ENCODE results near the gene COL5A3.
"Not testable (repeated sequence)": the region's sequence is repeated elsewhere in the genome, so short reads cannot be mapped to it uniquely, and the experiment has no call there.

The COL5A3 gene

GRCh38 chr19:10010247-10010691 lies at the start of gene COL5A3:
TSS of gene COL5A3 (minus strand) at chr19:10010504. CDS start at chr19:10010385, 119 bp downstream.
- DNase-seq: no peak

- no peak for DNase-seq
Observed at GRCh38 chr19:10052602-10053360, 42.5 kb upstream of the COL5A3 start.

GRCh38 chr19:10049626-10050025 lies 39.3 kb upstream of the COL5A3 start:
- DNase-seq: no peak

- no peak for DNase-seq
Observed at GRCh38 chr19:10045371-10045770, 35.1 kb upstream of the COL5A3 start.

GRCh38 chr19:10044390-10044789 lies 34.1 kb upstream of the COL5A3 start:
- no peak for DNase-seq

GRCh38 chr19:10043286-10043927 lies 33.1 kb upstream of the COL5A3 start:
- peak; percentile 45 for DNase-seq

GRCh38 chr19:10037809-10038208 lies 27.5 kb upstream of the COL5A3 start:
- no peak for DNase-seq

- DNase-seq: no peak
Observed at GRCh38 chr19:10037367-10037766, 27.1 kb upstream of the COL5A3 start.

GRCh38 chr19:10036601-10037071 lies 26.3 kb upstream of the COL5A3 start:
- no peak for DNase-seq

- DNase-seq: no peak
Observed at GRCh38 chr19:10033614-10034013, 23.3 kb upstream of the COL5A3 start.

- DNase-seq: peak; percentile 86
Observed at GRCh38 chr19:10027158-10027997, 17.1 kb upstream of the COL5A3 start.

- DNase-seq: no peak
Observed at GRCh38 chr19:10026744-10027143, 16.4 kb upstream of the COL5A3 start.

GRCh38 chr19:10023096-10023495 lies 12.8 kb upstream of the COL5A3 start:
- DNase-seq: not testable (repeated sequence)

- DNase-seq: no peak
Observed at GRCh38 chr19:10021863-10022262, 11.6 kb upstream of the COL5A3 start.

GRCh38 chr19:10021446-10021845 lies 11.1 kb upstream of the COL5A3 start:
- no peak for DNase-seq

- DNase-seq: no peak
Observed at GRCh38 chr19:10020851-10021250, 10.5 kb upstream of the COL5A3 start.

- DNase-seq: no peak
Observed at GRCh38 chr19:10019246-10019645, 8.9 kb upstream of the COL5A3 start.

- DNase-seq: no peak
Observed at GRCh38 chr19:10018786-10019185, 8.5 kb upstream of the COL5A3 start.

- DNase-seq: no peak
Observed at GRCh38 chr19:10018263-10018662, 8.0 kb upstream of the COL5A3 start.

- no peak for DNase-seq
Observed at GRCh38 chr19:10013834-10014618, 3.7 kb upstream of the COL5A3 start.

GRCh38 chr19:10013316-10013715 lies 3.0 kb upstream of the COL5A3 start, which contains the start of gene RDH8:
TSS of gene RDH8 (plus strand) at chr19:10013483. CDS start at chr19:10013498, 15 bp downstream.
- no peak for DNase-seq

GRCh38 chr19:10011974-10012373 lies 1.7 kb upstream of the COL5A3 start:
- no peak for DNase-seq
